GM23338 (cell line): ENCODE data around the gene TUBA8. TPM values are rescaled to one million over a fixed set of nuclear protein-coding genes. Genes with fewer than 3 reads are reported as not detected.

ENCODE experiments used
- ATAC-seq: fragments of 200-7000 bp; cut with Tn5 transposase; 3 replicates; pipeline ENCODE4 v1.9.1; 2020
- DNase-seq: peaks from one replicate; pipeline ENCODE4 v3.0.0-alpha.2; 2015; ENCODE audit warnings: low spot score
- H2AFZ ChIP-seq: fragments of 200-600 bp; sonication (generic); 2 replicates; pipeline ENCODE4 v1.8.0; 2016; ENCODE audit warnings: antibody characterized with exemption, mild to moderate bottlenecking, moderate library complexity
- H3F3A ChIP-seq: fragments of 200-600 bp; sonication (generic); replicated peaks from 2 replicates; pipeline ENCODE4 v1.8.0; 2017; ENCODE audit warnings: antibody characterized with exemption, mixed run types, low read depth
- H3K27ac ChIP-seq: fragments of 200-600 bp; sonication (generic); 2 replicates; pipeline ENCODE4 v1.6.1; 2016; ENCODE audit warnings: low read depth
- H3K27me3 ChIP-seq: fragments of 200-600 bp; sonication (generic); 2 replicates; pipeline ENCODE4 v1.8.0; 2016; ENCODE audit warnings: mild to moderate bottlenecking, mixed run types, moderate library complexity; ENCODE audit not compliant: insufficient read depth
- H3K36me3 ChIP-seq: fragments of 200-600 bp; sonication (generic); 2 replicates; pipeline ENCODE4 v1.8.0; 2016; ENCODE audit warnings: mild to moderate bottlenecking; ENCODE audit not compliant: insufficient read depth
- H3K4me1 ChIP-seq: fragments of 200-600 bp; sonication (generic); 2 replicates; pipeline ENCODE4 v1.8.0; 2016; ENCODE audit warnings: mild to moderate bottlenecking, moderate library complexity; ENCODE audit not compliant: insufficient read depth
- H3K4me2 ChIP-seq: fragments of 200-600 bp; sonication (generic); 2 replicates; pipeline ENCODE4 v1.7.1; 2017; ENCODE audit warnings: mixed run types
- H3K4me3 ChIP-seq: fragments of 200-600 bp; sonication (generic); 2 replicates; pipeline ENCODE4 v1.6.1; 2016; ENCODE audit warnings: mixed run types
- H3K79me2 ChIP-seq: fragments of 200-600 bp; sonication (generic); replicated peaks from 2 replicates; pipeline ENCODE4 v1.8.0; 2017; ENCODE audit warnings: mild to moderate bottlenecking; ENCODE audit not compliant: insufficient read depth
- H3K9me2 ChIP-seq: fragments of 200-600 bp; sonication (generic); 2 replicates; pipeline ENCODE4 v1.8.0; 2017; ENCODE audit not compliant: insufficient read depth
- H4K20me1 ChIP-seq: fragments of 200-600 bp; sonication (generic); replicated peaks from 2 replicates; pipeline ENCODE4 v1.8.0; 2017; ENCODE audit warnings: mild to moderate bottlenecking; ENCODE audit not compliant: insufficient read depth
- H3K27ac Mint-ChIP-seq: 2 replicates; pipeline ENCODE4 v1.8.0; 2020; ENCODE audit warnings: inconsistent platforms, mild to moderate bottlenecking, moderate library complexity, mixed read lengths
- H3K27me3 Mint-ChIP-seq: 3 replicates; pipeline ENCODE4 v1.8.0; 2022; ENCODE audit warnings: low read depth, mild to moderate bottlenecking, moderate library complexity, mixed read lengths, inconsistent platforms; ENCODE audit not compliant: insufficient read depth, poor library complexity
- H3K36me3 Mint-ChIP-seq: 3 replicates; pipeline ENCODE4 v1.8.0; 2021; ENCODE audit warnings: low read depth, mild to moderate bottlenecking, inconsistent platforms, moderate library complexity, mixed read lengths
- H3K4me1 Mint-ChIP-seq: 3 replicates; pipeline ENCODE4 v1.8.0; 2020; ENCODE audit warnings: mild to moderate bottlenecking, inconsistent platforms, mixed read lengths
- H3K4me3 Mint-ChIP-seq: 3 replicates; pipeline ENCODE4 v1.8.0; 2021; ENCODE audit warnings: moderate library complexity, mild to moderate bottlenecking, inconsistent platforms, mixed read lengths
- H3K9me3 Mint-ChIP-seq: 3 replicates; pipeline ENCODE4 v1.8.0; 2020; ENCODE audit warnings: moderate library complexity, mild to moderate bottlenecking, inconsistent platforms, mixed read lengths
- CTCF ChIP-seq, 2 experiments: fragments of 200-600 bp in 1 of 2; sonication (generic) in 1 of 2; conservative IDR thresholded peaks; 2 replicates each; pipeline versions ENCODE4 v1.5.1 to v1.6.1; 2016 to 2017; ENCODE audit warnings: antibody characterized with exemption in 2 of 2, low read depth in 2 of 2, mild to moderate bottlenecking in 2 of 2, moderate library complexity in 1 of 2
- ETS1 ChIP-seq: IDR thresholded peaks from 2 replicates; pipeline ENCODE4 v1.6.1; 2016; ENCODE audit warnings: antibody characterized with exemption
- EZH2 ChIP-seq: fragments of 200-600 bp; sonication (generic); IDR thresholded peaks from one replicate; pipeline ENCODE4 v1.8.0; 2017; ENCODE audit warnings: antibody characterized with exemption, mild to moderate bottlenecking, low read depth; ENCODE audit not compliant: unreplicated experiment
- NANOG ChIP-seq: IDR thresholded peaks from 2 replicates; pipeline ENCODE4 v1.6.1; 2016; ENCODE audit warnings: antibody characterized with exemption, borderline replicate concordance
- STAT1 ChIP-seq: IDR thresholded peaks from one replicate; pipeline ENCODE4 v1.6.1; 2016; ENCODE audit warnings: antibody characterized with exemption; ENCODE audit not compliant: unreplicated experiment
- polyA plus RNA-seq: library from polyadenylated mRNA; unstranded; fragments of >200 nt; fragmentation: Nextera tagmentation; extraction: Ambion mirVana; gene quantifications from 2 replicates; pipeline ENCODE4 v1.2.1, GENCODE V29; 2016
- total RNA-seq: library from RNA; depleted of rRNA; stranded (reverse); fragments of >200 nt; shearing (Covaris generic); gene quantifications from 2 replicates; pipeline ENCODE4 v1.2.3, GENCODE V29; 2014

TUBA8 gene
- total and polyA plus RNA-seq, 2 experiments from 2014 or later: 0.31 to 0.48 TPM

GRCh38 chr22:18148293-18148965, 37.8 kb downstream of the TUBA8 start:
- Histone ChIP-seq H3K79me2 (no peaks in the 10 kb centered on the region), H3K4me2 (peak overlapping the region; percentile 91; the same call in 1 of the 2 replicates), H3K36me3 (no peaks in the 10 kb centered on the region), H3K9me2 (no peaks in the 10 kb centered on the region), H3K4me3 (no peak overlapping the region), H4K20me1 (no peaks in the 10 kb centered on the region), H3K27ac (no peak overlapping the region), H2AFZ (no peak overlapping the region), H3F3A (no peaks in the 10 kb centered on the region; the same call in 1 of the 2 replicates), H3K4me1 (peaks cover 9% of the 10 kb centered on the region; the same call in 1 of the 2 replicates), H3K27me3 (peaks cover 4% of the 10 kb centered on the region; the same call in 1 of the 2 replicates)
- ATAC-seq (no peak), DNase-seq (no peak)
- peaks cover 22% of the 10 kb centered on the region for H3K4me1 Mint-ChIP-seq
- TF ChIP-seq ETS1 (no peak), STAT1 (no peak), NANOG (no peak)
- H3K27me3 Mint-ChIP-seq: peaks cover 20% of the 10 kb centered on the region
- 0 out of 3 replicates have a peak overlapping the region, but pooled peaks have one; percentile 17 for H3K4me3 Mint-ChIP-seq
- no peak overlapping the region for H3K27ac Mint-ChIP-seq
- H3K9me3 Mint-ChIP-seq: no peaks in the 10 kb centered on the region; the same call in 2 of the 3 replicates
- no peaks in the 10 kb centered on the region for H3K36me3 Mint-ChIP-seq

GRCh38 chr22:18152519-18152918, 41.9 kb downstream of the TUBA8 start:
- no peak overlapping the region for H3K4me3 Mint-ChIP-seq

More at GRCh38 chr22:18152519-18152918, 41.9 kb downstream of the TUBA8 start:
- Histone ChIP-seq H3K27ac (no peak overlapping the region), H3K4me1 (peaks cover 10% of the 10 kb centered on the region; the same call in 1 of the 2 replicates), H3F3A (peaks cover under 1% of the 10 kb centered on the region; the same call in 1 of the 2 replicates), H3K4me3 (no peak overlapping the region), H3K4me2 (no peak overlapping the region), H3K36me3 (no peaks in the 10 kb centered on the region), H3K9me2 (no peaks in the 10 kb centered on the region), H2AFZ (peak overlapping the region; percentile 43; the same call in 1 of the 2 replicates), H4K20me1 (no peaks in the 10 kb centered on the region), H3K27me3 (peaks cover 4% of the 10 kb centered on the region; the same call in 1 of the 2 replicates), H3K79me2 (no peaks in the 10 kb centered on the region)
- no peaks in the 10 kb centered on the region; the same call in 2 of the 3 replicates for H3K9me3 Mint-ChIP-seq
- DNase-seq (no peak), ATAC-seq (no peak)
- no peak for TF ChIP-seq EZH2
- TF ChIP-seq NANOG: no peak
- no peak for TF ChIP-seq CTCF (conservative IDR thresholded peaks at IDR 0.05; ENCODE audit: low read depth in 2 of 2)
- peaks cover 23% of the 10 kb centered on the region for H3K27me3 Mint-ChIP-seq
- H3K4me1 Mint-ChIP-seq: peaks cover 26% of the 10 kb centered on the region
- H3K36me3 Mint-ChIP-seq: no peaks in the 10 kb centered on the region; the same call in 1 of the 3 replicates
- no peak overlapping the region for H3K27ac Mint-ChIP-seq
